GM23338 (cell line): ENCODE data around the gene PRAC1. TPM values are rescaled to one million over a fixed set of nuclear protein-coding genes. Genes with fewer than 3 reads are reported as not detected.

Experiments
- EZH2phosphoT487 ChIP-seq: fragments of 200-600 bp; sonication (generic); IDR thresholded peaks from one replicate; pipeline ENCODE4 v1.8.1; 2018; ENCODE audit warnings: antibody characterized with exemption; ENCODE audit not compliant: unreplicated experiment
- polyA plus RNA-seq: library from polyadenylated mRNA; unstranded; fragments of >200 nt; fragmentation: Nextera tagmentation; extraction: Ambion mirVana; gene quantifications from 2 replicates; pipeline ENCODE4 v1.2.1, GENCODE V29; 2016
- total RNA-seq: library from RNA; depleted of rRNA; stranded (reverse); fragments of >200 nt; shearing (Covaris generic); gene quantifications from 2 replicates; pipeline ENCODE4 v1.2.3, GENCODE V29; 2014
- TF ChIP-seq, protein P1 (sequence below): fragments of 250-450 bp; sonication (Bioruptor Pico); IDR thresholded peaks from 2 replicates; pipeline ENCODE4 v1.5.0; 2020; ENCODE audit warnings: mild to moderate bottlenecking, moderate library complexity
- TF ChIP-seq, protein P2 (sequence below), 2 experiments: fragments of 200-600 bp in 1 of 2; sonication (generic) in 1 of 2; conservative IDR thresholded peaks; 2 replicates each; pipeline versions ENCODE4 v1.5.1 to v1.6.1; 2016 to 2017; ENCODE audit warnings: antibody characterized with exemption in 2 of 2, low read depth in 2 of 2, mild to moderate bottlenecking in 2 of 2, moderate library complexity in 1 of 2
- TF ChIP-seq, protein P3 (sequence below): IDR thresholded peaks from one replicate; pipeline ENCODE4 v1.6.1; 2018; ENCODE audit warnings: antibody characterized with exemption; ENCODE audit not compliant: unreplicated experiment

The PRAC1 gene
- total and polyA plus RNA-seq, 2 experiments from 2014 or later = not detected

DNA sequence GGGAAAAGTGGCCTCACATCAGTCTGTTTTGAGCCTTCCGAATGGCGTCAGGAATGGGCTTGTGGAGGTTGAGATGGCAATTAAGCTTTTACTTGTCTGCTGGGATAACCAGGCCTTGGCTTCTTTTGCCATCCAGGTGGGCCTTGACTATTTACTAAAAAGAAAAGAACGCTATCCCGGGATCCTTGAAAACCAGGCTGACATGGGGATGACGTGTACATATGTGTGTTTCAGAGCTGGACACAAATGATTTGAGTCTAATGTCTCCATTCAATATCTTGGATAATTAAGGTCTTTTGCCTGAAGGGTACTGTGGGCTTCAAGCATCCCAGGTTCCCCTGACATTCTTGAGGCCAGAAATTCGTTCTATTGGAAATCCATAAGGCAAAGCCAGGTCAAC, 38.8 kb upstream of the PRAC1 start (continued):
- TF ChIP-seq, protein P1, sequence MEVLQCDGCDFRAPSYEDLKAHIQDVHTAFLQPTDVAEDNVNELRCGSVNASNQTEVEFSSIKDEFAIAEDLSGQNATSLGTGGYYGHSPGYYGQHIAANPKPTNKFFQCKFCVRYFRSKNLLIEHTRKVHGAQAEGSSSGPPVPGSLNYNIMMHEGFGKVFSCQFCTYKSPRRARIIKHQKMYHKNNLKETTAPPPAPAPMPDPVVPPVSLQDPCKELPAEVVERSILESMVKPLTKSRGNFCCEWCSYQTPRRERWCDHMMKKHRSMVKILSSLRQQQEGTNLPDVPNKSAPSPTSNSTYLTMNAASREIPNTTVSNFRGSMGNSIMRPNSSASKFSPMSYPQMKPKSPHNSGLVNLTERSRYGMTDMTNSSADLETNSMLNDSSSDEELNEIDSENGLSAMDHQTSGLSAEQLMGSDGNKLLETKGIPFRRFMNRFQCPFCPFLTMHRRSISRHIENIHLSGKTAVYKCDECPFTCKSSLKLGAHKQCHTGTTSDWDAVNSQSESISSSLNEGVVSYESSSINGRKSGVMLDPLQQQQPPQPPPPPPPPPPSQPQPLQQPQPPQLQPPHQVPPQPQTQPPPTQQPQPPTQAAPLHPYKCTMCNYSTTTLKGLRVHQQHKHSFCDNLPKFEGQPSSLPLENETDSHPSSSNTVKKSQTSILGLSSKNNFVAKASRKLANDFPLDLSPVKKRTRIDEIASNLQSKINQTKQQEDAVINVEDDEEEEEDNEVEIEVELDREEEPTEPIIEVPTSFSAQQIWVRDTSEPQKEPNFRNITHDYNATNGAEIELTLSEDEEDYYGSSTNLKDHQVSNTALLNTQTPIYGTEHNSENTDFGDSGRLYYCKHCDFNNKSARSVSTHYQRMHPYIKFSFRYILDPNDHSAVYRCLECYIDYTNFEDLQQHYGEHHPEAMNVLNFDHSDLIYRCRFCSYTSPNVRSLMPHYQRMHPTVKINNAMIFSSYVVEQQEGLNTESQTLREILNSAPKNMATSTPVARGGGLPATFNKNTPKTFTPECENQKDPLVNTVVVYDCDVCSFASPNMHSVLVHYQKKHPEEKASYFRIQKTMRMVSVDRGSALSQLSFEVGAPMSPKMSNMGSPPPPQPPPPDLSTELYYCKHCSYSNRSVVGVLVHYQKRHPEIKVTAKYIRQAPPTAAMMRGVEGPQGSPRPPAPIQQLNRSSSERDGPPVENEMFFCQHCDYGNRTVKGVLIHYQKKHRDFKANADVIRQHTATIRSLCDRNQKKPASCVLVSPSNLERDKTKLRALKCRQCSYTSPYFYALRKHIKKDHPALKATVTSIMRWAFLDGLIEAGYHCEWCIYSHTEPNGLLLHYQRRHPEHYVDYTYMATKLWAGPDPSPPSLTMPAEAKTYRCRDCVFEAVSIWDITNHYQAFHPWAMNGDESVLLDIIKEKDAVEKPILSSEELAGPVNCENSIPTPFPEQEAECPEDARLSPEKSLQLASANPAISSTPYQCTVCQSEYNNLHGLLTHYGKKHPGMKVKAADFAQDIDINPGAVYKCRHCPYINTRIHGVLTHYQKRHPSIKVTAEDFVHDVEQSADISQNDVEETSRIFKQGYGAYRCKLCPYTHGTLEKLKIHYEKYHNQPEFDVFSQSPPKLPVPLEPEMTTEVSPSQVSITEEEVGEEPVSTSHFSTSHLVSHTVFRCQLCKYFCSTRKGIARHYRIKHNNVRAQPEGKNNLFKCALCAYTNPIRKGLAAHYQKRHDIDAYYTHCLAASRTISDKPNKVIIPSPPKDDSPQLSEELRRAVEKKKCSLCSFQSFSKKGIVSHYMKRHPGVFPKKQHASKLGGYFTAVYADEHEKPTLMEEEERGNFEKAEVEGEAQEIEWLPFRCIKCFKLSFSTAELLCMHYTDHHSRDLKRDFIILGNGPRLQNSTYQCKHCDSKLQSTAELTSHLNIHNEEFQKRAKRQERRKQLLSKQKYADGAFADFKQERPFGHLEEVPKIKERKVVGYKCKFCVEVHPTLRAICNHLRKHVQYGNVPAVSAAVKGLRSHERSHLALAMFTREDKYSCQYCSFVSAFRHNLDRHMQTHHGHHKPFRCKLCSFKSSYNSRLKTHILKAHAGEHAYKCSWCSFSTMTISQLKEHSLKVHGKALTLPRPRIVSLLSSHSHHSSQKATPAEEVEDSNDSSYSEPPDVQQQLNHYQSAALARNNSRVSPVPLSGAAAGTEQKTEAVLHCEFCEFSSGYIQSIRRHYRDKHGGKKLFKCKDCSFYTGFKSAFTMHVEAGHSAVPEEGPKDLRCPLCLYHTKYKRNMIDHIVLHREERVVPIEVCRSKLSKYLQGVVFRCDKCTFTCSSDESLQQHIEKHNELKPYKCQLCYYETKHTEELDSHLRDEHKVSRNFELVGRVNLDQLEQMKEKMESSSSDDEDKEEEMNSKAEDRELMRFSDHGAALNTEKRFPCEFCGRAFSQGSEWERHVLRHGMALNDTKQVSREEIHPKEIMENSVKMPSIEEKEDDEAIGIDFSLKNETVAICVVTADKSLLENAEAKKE (CRISPR knock-in tag) = no peak
- TF ChIP-seq, protein P2, sequence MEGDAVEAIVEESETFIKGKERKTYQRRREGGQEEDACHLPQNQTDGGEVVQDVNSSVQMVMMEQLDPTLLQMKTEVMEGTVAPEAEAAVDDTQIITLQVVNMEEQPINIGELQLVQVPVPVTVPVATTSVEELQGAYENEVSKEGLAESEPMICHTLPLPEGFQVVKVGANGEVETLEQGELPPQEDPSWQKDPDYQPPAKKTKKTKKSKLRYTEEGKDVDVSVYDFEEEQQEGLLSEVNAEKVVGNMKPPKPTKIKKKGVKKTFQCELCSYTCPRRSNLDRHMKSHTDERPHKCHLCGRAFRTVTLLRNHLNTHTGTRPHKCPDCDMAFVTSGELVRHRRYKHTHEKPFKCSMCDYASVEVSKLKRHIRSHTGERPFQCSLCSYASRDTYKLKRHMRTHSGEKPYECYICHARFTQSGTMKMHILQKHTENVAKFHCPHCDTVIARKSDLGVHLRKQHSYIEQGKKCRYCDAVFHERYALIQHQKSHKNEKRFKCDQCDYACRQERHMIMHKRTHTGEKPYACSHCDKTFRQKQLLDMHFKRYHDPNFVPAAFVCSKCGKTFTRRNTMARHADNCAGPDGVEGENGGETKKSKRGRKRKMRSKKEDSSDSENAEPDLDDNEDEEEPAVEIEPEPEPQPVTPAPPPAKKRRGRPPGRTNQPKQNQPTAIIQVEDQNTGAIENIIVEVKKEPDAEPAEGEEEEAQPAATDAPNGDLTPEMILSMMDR (conservative IDR thresholded peaks at IDR 0.05; ENCODE audit: low read depth in 2 of 2) = no peak
- TF ChIP-seq, protein P3, sequence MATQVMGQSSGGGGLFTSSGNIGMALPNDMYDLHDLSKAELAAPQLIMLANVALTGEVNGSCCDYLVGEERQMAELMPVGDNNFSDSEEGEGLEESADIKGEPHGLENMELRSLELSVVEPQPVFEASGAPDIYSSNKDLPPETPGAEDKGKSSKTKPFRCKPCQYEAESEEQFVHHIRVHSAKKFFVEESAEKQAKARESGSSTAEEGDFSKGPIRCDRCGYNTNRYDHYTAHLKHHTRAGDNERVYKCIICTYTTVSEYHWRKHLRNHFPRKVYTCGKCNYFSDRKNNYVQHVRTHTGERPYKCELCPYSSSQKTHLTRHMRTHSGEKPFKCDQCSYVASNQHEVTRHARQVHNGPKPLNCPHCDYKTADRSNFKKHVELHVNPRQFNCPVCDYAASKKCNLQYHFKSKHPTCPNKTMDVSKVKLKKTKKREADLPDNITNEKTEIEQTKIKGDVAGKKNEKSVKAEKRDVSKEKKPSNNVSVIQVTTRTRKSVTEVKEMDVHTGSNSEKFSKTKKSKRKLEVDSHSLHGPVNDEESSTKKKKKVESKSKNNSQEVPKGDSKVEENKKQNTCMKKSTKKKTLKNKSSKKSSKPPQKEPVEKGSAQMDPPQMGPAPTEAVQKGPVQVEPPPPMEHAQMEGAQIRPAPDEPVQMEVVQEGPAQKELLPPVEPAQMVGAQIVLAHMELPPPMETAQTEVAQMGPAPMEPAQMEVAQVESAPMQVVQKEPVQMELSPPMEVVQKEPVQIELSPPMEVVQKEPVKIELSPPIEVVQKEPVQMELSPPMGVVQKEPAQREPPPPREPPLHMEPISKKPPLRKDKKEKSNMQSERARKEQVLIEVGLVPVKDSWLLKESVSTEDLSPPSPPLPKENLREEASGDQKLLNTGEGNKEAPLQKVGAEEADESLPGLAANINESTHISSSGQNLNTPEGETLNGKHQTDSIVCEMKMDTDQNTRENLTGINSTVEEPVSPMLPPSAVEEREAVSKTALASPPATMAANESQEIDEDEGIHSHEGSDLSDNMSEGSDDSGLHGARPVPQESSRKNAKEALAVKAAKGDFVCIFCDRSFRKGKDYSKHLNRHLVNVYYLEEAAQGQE = no peak
- TF ChIP-seq EZH2phosphoT487 = no peak
